Measurements from ENCODE around the gene MTPN. TPM values are rescaled to one million over a fixed set of nuclear protein-coding genes. Genes with fewer than 3 reads are reported as not detected.

Gene MTPN
- total RNA-seq, 1 experiment from 2014 or later = 98.2 TPM

- no peaks in the 10 kb centered on the region for H3K4me1 Mint-ChIP-seq
- Histone ChIP-seq H4K20me1 (ENCODE audit: control insufficient read depth, insufficient read depth, insufficient read length) (no peaks in the 10 kb centered on the region), H3K23me2 (ENCODE audit: insufficient read length, low read depth, low read length, poor library complexity, severe bottlenecking) (no peaks in the 10 kb centered on the region), H3K18ac (ENCODE audit: insufficient read length, low read depth, low read length) (no peak overlapping the region), H2BK20ac (ENCODE audit: low read depth, low read length, poor library complexity, severe bottlenecking) (no peak overlapping the region), H3K79me1 (ENCODE audit: insufficient read depth, low read depth, low read length, poor library complexity, severe bottlenecking) (no peaks in the 10 kb centered on the region), H3K27me3 (ENCODE audit: insufficient read depth, low read length) (no peaks in the 10 kb centered on the region), H3T11ph (ENCODE audit: low read length) (no peak overlapping the region), H3K14ac (ENCODE audit: insufficient read depth, low read length) (no peak overlapping the region), H2BK15ac (ENCODE audit: low read depth, low read length) (no peak overlapping the region), H2BK12ac (ENCODE audit: insufficient read length, low read depth, low read length) (no peak overlapping the region), H3K56ac (ENCODE audit: insufficient read length, low read depth, low read length) (no peak overlapping the region), H3K9ac (ENCODE audit: extremely low read depth, insufficient read length, low read length) (no peak overlapping the region), H2BK5ac (ENCODE audit: insufficient read length, low read length) (no peak overlapping the region), H2AFZ (ENCODE audit: low read length) (no peak overlapping the region), H4K5ac (ENCODE audit: insufficient read length, low read depth, low read length) (no peak overlapping the region), H4K91ac (ENCODE audit: insufficient read length, low read depth, low read length) (no peak overlapping the region), H2AK5ac (ENCODE audit: insufficient read length, low read length) (no peak overlapping the region), H3K79me2 (ENCODE audit: insufficient read depth, low read length) (no peaks in the 10 kb centered on the region), H3K9me3 (ENCODE audit: control insufficient read depth, low read depth, low read length) (no peaks in the 10 kb centered on the region), H2BK120ac (ENCODE audit: low read depth, low read length, poor library complexity, severe bottlenecking) (no peak overlapping the region), H3K4me1 (ENCODE audit: insufficient read depth, low read length) (no peaks in the 10 kb centered on the region), H3K23ac (ENCODE audit: insufficient read length, low read depth, low read length) (no peak overlapping the region), H3K27ac (ENCODE audit: insufficient read length, low read depth, low read length) (no peak overlapping the region), H4K8ac (replicated peaks; ENCODE audit: insufficient read length, low read depth, low read length) (no peak overlapping the region), H3K4me2 (ENCODE audit: insufficient read depth, insufficient read length, low read length) (no peak overlapping the region), H3K4ac (ENCODE audit: low read depth, low read length) (no peak overlapping the region)
- no peak for DNase-seq
- no CpG with 5 or more reads among the region's 2 CpGs for WGBS (ENCODE audit: extremely low coverage, insufficient read length, low lambda C conversion rate)
- no peak overlapping the region for H3K27ac Mint-ChIP-seq
- no peak overlapping the region for H3K4me3 Mint-ChIP-seq
- H3K36me3 Mint-ChIP-seq (ENCODE audit: insufficient read depth in 1 of 3, low read depth in 3 of 3) = no peaks in the 10 kb centered on the region
- H3K9me3 Mint-ChIP-seq = no peaks in the 10 kb centered on the region; a peak in 1 of 5 replicates
- no peak for TF ChIP-seq CTCF (conservative IDR thresholded peaks at IDR 0.05)
- H3K27me3 Mint-ChIP-seq (ENCODE audit: low read depth) = no peaks in the 10 kb centered on the region; the same call in 1 of the 2 replicates
Observed at GRCh38 chr7:136023134-136023869, 46.1 kb upstream of the MTPN start.

All from H9 (cell line).